H4 (cell line): ENCODE results near the gene LIMK2. TPM values are rescaled to one million over a fixed set of nuclear protein-coding genes. Genes with fewer than 3 reads are reported as not detected.

Experiments
- DNase-seq: peaks from one replicate; pipeline ENCODE4 v3.0.0-alpha.2; 2015; ENCODE audit warnings: low spot score
- total RNA-seq: library from RNA; depleted of rRNA; stranded (reverse); fragments of >200 nt; shearing (Covaris generic); gene quantifications from 2 replicates; pipeline ENCODE4 v1.2.3, GENCODE V29; 2014

LIMK2 gene
- total RNA-seq, 1 experiment from 2014 or later, result 3.8 TPM

- peak; percentile 25 for DNase-seq
These were observed 60.7 kb downstream of the LIMK2 start for GRCh38 chr22:31272522-31273446.

- no peak for DNase-seq
These were observed 61.9 kb downstream of the LIMK2 start for GRCh38 chr22:31274017-31274416.

- DNase-seq, result no peak
These were observed 62.9 kb downstream of the LIMK2 start for GRCh38 chr22:31275018-31275417.

GRCh38 chr22:31275576-31275975, 63.5 kb downstream of the LIMK2 start:
- no peak for DNase-seq

GRCh38 chr22:31276426-31277167, 64.5 kb downstream of the LIMK2 start:
- DNase-seq, result no peak

GRCh38 chr22:31277741-31278140, 65.6 kb downstream of the LIMK2 start:
- DNase-seq, result no peak

- no peak for DNase-seq
These were observed 66.1 kb downstream of the LIMK2 start for GRCh38 chr22:31278151-31278621.

GRCh38 chr22:31278626-31279326, 66.7 kb downstream of the LIMK2 start:
- no peak for DNase-seq

- no peak for DNase-seq
These were observed 67.2 kb downstream of the LIMK2 start for GRCh38 chr22:31279327-31279669.

GRCh38 chr22:31279821-31280505, 67.9 kb downstream of the LIMK2 start:
- DNase-seq, result no peak

- no peak for DNase-seq
These were observed 69.6 kb downstream of the LIMK2 start for GRCh38 chr22:31281733-31282132.

- DNase-seq, result no peak
These were observed 70.8 kb downstream of the LIMK2 start for GRCh38 chr22:31282748-31283468.

GRCh38 chr22:31284281-31285155, 72.4 kb downstream of the LIMK2 start:
- DNase-seq, result no peak

GRCh38 chr22:31286360-31287255, 74.5 kb downstream of the LIMK2 start:
- no peak for DNase-seq

- no peak for DNase-seq
These were observed 75.9 kb downstream of the LIMK2 start for GRCh38 chr22:31287818-31288495.

GRCh38 chr22:31288496-31289240, 76.6 kb downstream of the LIMK2 start:
- DNase-seq, result no peak

GRCh38 chr22:31289344-31289743, 77.2 kb downstream of the LIMK2 start:
- no peak for DNase-seq
